Mesothelial cell of epicardium (in vitro differentiated cells): ENCODE data around the gene GPC6. TPM values are rescaled to one million over a fixed set of nuclear protein-coding genes. Genes with fewer than 3 reads are reported as not detected.
A peak's percentile ranks its signal among the peaks of the same experiment; 100 is the strongest.

Experiments
- DNase-seq, 2 experiments: peaks; one replicate each; pipeline ENCODE4 v3.0.0; 2021; ENCODE audit warnings: low spot score in 2 of 2; ENCODE audit not compliant: unreplicated experiment in 2 of 2
- H3K27ac Mint-ChIP-seq: 2 replicates; pipeline ENCODE4 v1.8.0; 2021; ENCODE audit warnings: mixed read lengths
- H3K27me3 Mint-ChIP-seq: 2 replicates; pipeline ENCODE4 v1.8.0; 2021; ENCODE audit warnings: low read depth, mixed read lengths
- H3K36me3 Mint-ChIP-seq: 2 replicates; pipeline ENCODE4 v1.8.0; 2021; ENCODE audit warnings: mixed read lengths
- H3K4me1 Mint-ChIP-seq: 2 replicates; pipeline ENCODE4 v1.8.0; 2021; ENCODE audit warnings: mixed read lengths
- H3K4me3 Mint-ChIP-seq: 2 replicates; pipeline ENCODE4 v1.8.0; 2021; ENCODE audit warnings: mild to moderate bottlenecking, moderate library complexity, mixed read lengths
- H3K9me3 Mint-ChIP-seq: 2 replicates; pipeline ENCODE4 v1.8.0; 2021; ENCODE audit warnings: mixed read lengths
- CTCF ChIP-seq: fragments of 200-600 bp; sonication (generic); IDR thresholded peaks from one replicate; pipeline ENCODE4 v1.5.0; 2021; ENCODE audit warnings: antibody characterized with exemption; ENCODE audit not compliant: unreplicated experiment
- total RNA-seq: library from RNA; stranded (reverse); gene quantifications from 3 replicates; pipeline ENCODE4 v1.2.1, GENCODE V29; 2021

The GPC6 gene
- total RNA-seq, 1 donor from 2014 or later, result 112 TPM

- no peak for TF ChIP-seq CTCF
- Mint-ChIP-seq H3K4me3 (no peak overlapping the region), H3K9me3 (peaks cover 9% of the 10 kb centered on the region), H3K36me3 (peaks cover 6% of the 10 kb centered on the region), H3K4me1 (peaks cover 31% of the 10 kb centered on the region), H3K27me3 (no peaks in the 10 kb centered on the region), H3K27ac (peak overlapping the region; percentile 25)
- DNase-seq, result no peak
Observed at GRCh38 chr13:93765062-93765461, 538.5 kb downstream of the GPC6 start.

- H3K4me1 Mint-ChIP-seq, result peaks cover 38% of the 10 kb centered on the region
- no peak for DNase-seq
- H3K9me3 Mint-ChIP-seq, result peaks cover 9% of the 10 kb centered on the region
- no peak overlapping the region for H3K27ac Mint-ChIP-seq
- TF ChIP-seq CTCF, result no peak
- no peak overlapping the region for H3K4me3 Mint-ChIP-seq
- peaks cover 6% of the 10 kb centered on the region for H3K36me3 Mint-ChIP-seq
- no peaks in the 10 kb centered on the region for H3K27me3 Mint-ChIP-seq
Observed at GRCh38 chr13:93765811-93766210, 539.2 kb downstream of the GPC6 start.

- no peak overlapping the region for H3K4me3 Mint-ChIP-seq
Observed at GRCh38 chr13:93766719-93767118, 540.1 kb downstream of the GPC6 start.

GRCh38 chr13:93767180-93767916 is 540.7 kb downstream of the GPC6 start:
- H3K4me1 Mint-ChIP-seq, result peaks cover 53% of the 10 kb centered on the region
- no peak for TF ChIP-seq CTCF
- peak overlapping the region; percentile 73 for H3K27ac Mint-ChIP-seq

More at GRCh38 chr13:93766719-93767118, 540.1 kb downstream of the GPC6 start:
- no peak for DNase-seq
- H3K9me3 Mint-ChIP-seq, result peaks cover 9% of the 10 kb centered on the region
- H3K27me3 Mint-ChIP-seq, result no peaks in the 10 kb centered on the region
- peaks cover 6% of the 10 kb centered on the region for H3K36me3 Mint-ChIP-seq
- H3K27ac Mint-ChIP-seq, result no peak overlapping the region
- no peak for TF ChIP-seq CTCF
- H3K4me1 Mint-ChIP-seq, result peaks cover 47% of the 10 kb centered on the region

GRCh38 chr13:93767917-93768409 is 541.4 kb downstream of the GPC6 start:
- H3K4me3 Mint-ChIP-seq, result no peak overlapping the region
- peaks cover 57% of the 10 kb centered on the region for H3K4me1 Mint-ChIP-seq
- no peaks in the 10 kb centered on the region for H3K27me3 Mint-ChIP-seq
- TF ChIP-seq CTCF, result no peak
- peaks cover 3% of the 10 kb centered on the region for H3K36me3 Mint-ChIP-seq
- H3K9me3 Mint-ChIP-seq, result peaks cover 5% of the 10 kb centered on the region
- no peak for DNase-seq
- no peak overlapping the region for H3K27ac Mint-ChIP-seq

More at GRCh38 chr13:93767180-93767916, 540.7 kb downstream of the GPC6 start:
- Mint-ChIP-seq H3K36me3 (peaks cover 4% of the 10 kb centered on the region), H3K9me3 (peaks cover 6% of the 10 kb centered on the region), H3K27me3 (no peaks in the 10 kb centered on the region), H3K4me3 (no peak overlapping the region)
- no peak for DNase-seq
